GM10266 (cell line): ENCODE measurements around the gene VPS54.
"Not testable (repeated sequence)": the region's sequence is repeated elsewhere in the genome, so short reads cannot be mapped to it uniquely, and the experiment has no call there.

Experiments used
- DNase-seq: peaks from one replicate; pipeline ENCODE4 v3.0.0; 2012; ENCODE audit errors: extremely low spot score
- CTCF ChIP-seq: IDR thresholded peaks from 2 replicates; pipeline ENCODE4 v1.5.1; 2012; ENCODE audit warnings: mild to moderate bottlenecking, low read depth; ENCODE audit not compliant: control insufficient read depth, insufficient read depth; ENCODE audit errors: missing control alignments

Gene VPS54

DNA sequence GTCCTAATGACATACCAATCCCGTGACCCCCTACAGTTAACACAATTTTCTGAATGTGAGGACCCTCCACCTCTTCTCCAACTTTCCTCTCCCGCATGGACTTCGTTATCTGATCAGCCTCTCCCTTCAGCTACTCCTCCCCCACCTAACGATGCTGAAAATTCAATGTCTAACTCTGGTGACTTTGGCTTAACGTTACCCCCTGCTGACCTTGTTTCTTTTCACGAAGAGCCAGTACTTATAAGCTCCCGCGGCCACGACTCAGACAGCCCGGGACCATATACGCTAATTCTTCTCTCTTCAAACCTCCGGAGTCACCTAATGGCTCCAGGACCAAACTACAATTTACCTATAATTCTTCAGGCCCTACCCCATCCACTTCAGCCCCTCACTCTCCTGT is 29.2 kb downstream of the VPS54 start:
- DNase-seq = no peak
- TF ChIP-seq CTCF = no peak

DNA sequence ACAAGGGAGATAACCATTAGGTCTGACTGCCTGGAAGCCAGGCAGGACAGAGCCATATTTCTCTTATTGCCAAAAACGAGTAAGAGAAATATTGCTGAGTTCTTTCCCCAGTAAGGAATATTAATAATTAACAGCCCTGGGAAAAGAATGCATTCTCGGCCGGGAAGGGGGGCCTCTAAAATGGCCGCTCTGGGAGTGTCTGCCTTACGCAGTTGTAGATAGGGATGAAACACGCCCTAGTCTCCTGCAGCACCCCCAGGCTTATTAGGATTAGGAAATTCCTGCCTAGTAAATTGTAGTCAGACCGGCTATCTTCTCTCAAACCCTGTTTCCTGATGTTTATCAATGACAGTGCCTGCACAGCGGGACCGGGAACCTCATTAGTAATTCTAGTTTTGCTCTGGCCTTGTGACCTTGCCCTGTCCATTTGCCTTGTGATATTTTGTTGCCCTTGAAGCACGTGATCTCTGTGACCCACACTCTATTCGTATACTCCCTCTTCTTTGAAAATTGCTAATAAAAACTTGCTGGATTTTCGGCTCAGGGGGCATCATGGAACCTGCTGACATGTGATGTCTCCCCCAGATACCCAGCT is 30.3 kb downstream of the VPS54 start:
- not testable (repeated sequence) for DNase-seq

DNA sequence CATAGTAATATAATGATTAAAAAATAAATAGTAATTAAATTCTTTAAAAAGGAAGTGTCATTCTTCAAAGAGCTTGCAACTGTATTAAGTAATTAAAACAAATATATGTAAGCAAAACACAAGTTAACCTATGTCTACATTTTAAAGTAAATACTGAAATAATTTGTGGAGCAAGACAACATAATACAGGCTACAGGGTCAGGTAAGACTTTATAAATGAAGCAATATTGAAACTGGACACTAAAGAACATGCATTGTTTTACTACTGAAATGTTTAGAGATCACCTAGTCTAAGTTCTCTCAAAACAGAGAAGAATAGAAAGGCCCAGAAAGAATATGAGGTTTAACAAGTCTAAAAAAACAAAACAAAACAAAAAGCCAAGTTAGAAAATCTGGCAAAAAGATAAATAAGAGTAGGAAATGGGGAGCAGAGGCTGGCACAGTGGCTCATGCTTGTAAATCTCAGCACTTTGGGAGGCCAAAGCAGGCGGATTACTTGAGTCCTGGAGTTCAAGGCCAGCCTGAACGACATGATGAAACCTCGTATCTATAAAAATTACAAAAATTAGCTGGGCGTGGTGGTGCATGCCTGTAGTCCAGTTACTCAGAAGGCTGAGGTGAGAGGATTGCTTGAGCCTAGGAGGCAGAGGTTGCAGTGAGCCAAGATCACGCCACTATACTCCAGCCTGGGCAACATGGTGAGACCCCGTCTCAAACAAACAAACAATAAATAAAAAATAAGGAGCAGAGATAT is 34.4 kb downstream of the VPS54 start:
- no peak for DNase-seq
- no peak for TF ChIP-seq CTCF

GRCh38 chr2:63983986-63984605 is 35.1 kb downstream of the VPS54 start:
- TF ChIP-seq CTCF = no peak
- no peak for DNase-seq

DNA sequence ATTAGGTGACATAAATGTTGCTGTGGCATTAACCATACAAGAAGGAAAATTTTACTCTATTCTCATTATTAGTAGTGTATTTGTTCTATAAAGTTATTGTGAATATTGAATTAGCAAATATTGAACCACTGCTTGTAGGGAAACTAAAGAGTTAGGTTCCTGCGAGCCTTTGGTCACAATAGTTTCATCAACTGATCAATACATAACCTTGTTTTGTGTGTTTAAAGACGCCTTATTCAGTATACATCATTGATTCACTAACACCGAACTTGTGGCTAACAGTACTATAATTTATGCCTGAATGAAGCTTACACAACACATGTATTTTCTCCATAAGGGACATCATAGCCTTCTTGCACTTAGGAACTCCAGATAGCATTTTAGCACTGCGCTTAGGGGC is 36.9 kb downstream of the VPS54 start:
- TF ChIP-seq CTCF = no peak

GRCh38 chr2:63981702-63982103 is 37.5 kb downstream of the VPS54 start:
- no peak for DNase-seq
- no peak for TF ChIP-seq CTCF

More for the DNA sequence above, 36.9 kb downstream of the VPS54 start:
- no peak for DNase-seq

GRCh38 chr2:63980794-63981193 is 38.4 kb downstream of the VPS54 start:
- DNase-seq = no peak
- no peak for TF ChIP-seq CTCF
